K562 (cell line): ENCODE results near the gene SIRPA. TPM values are rescaled to one million over a fixed set of nuclear protein-coding genes. Genes with fewer than 3 reads are reported as not detected.

Experiments used
- ATAC-seq: fragments of 200-7000 bp; cut with Tn5 transposase; 3 replicates; pipeline ENCODE4 v1.9.1; 2020; ENCODE audit warnings: moderate library complexity
- BruUV-seq: library from RNA; stranded (reverse); fragments of 400-500 nt; replicated peaks from 2 replicates; lab custom pipeline; 2021; lab: Mats Ljungman, UMichigan
- CTCF ChIA-PET: fragments of 300-600 bp; formaldehyde crosslinking; extraction: SDS; loops from one replicate; lab custom pipeline; 2021; ENCODE audit warnings: low intra/inter-chr PET ratio; lab: Yijun Ruan, JAX
- POLR2A ChIA-PET: fragments of 300-600, 350-650 bp; sonication (Branson Sonifier 250); formaldehyde crosslinking; extraction: SDS; loops from one replicate; lab custom pipeline; 2021; ENCODE audit warnings: antibody characterized with exemption, inconsistent platforms; lab: Yijun Ruan, JAX
- DNase-seq, 4 experiments: peaks; one replicate each; pipeline versions ENCODE4 v3.0.0 to v3.0.0-alpha.2; 2011 to 2018; ENCODE audit warnings: low spot score in 3 of 4, mixed read lengths in 3 of 4; ENCODE audit errors: extremely low read depth in 1 of 4
- FAIRE-seq: peaks from 2 replicates; lab custom pipeline; 2011; peaks lifted over from hg19 to GRCh38; lab: Jason Lieb, UNC
- H2AFZ ChIP-seq: 2 replicates; pipeline ENCODE4 v1.6.0; 2011; ENCODE audit warnings: low read depth, low read length, control low read depth, inconsistent platforms
- H3K27ac ChIP-seq: fragments of 200-600 bp; 3 replicates; pipeline ENCODE4 v1.8.0; 2011; ENCODE audit warnings: low read depth, mild to moderate bottlenecking, control low read depth, inconsistent platforms, low read length, moderate library complexity, mixed read lengths; ENCODE audit errors: extremely low read depth
- H3K27me3 ChIP-seq, 2 experiments: fragments of 300-600 bp in 1 of 2; 2 replicates in 1 of 2; 3 replicates in 1 of 2; pipeline versions ENCODE4 v1.6.0 to v1.8.0; 2011; ENCODE audit warnings: inconsistent platforms in 2 of 2, low read length in 2 of 2, mild to moderate bottlenecking in 1 of 2, mixed read lengths in 1 of 2, moderate library complexity in 1 of 2; ENCODE audit not compliant: control insufficient read depth in 2 of 2, insufficient read depth in 2 of 2
- H3K36me3 ChIP-seq: fragments of 300-600 bp; 3 replicates; pipeline ENCODE4 v1.8.0; 2011; ENCODE audit warnings: mild to moderate bottlenecking, low read length, inconsistent platforms; ENCODE audit not compliant: control insufficient read depth, insufficient read depth
- H3K4me1 ChIP-seq, 2 experiments: fragments of 200-600 bp in 1 of 2; replicated peaks in 1 of 2; 2 replicates in 1 of 2; 3 replicates in 1 of 2; pipeline versions ENCODE4 v1.5.1 to v1.8.0; 2011; ENCODE audit warnings: inconsistent platforms in 2 of 2, low read length in 2 of 2, mild to moderate bottlenecking in 1 of 2, mixed read lengths in 1 of 2, moderate library complexity in 1 of 2; ENCODE audit not compliant: control insufficient read depth in 2 of 2, insufficient read depth in 2 of 2
- H3K4me2 ChIP-seq: 2 replicates; pipeline ENCODE4 v1.6.1; 2011; ENCODE audit warnings: low read length, control low read depth, inconsistent platforms, mixed read lengths; ENCODE audit not compliant: insufficient read depth
- H3K4me3 ChIP-seq: fragments of 200-600 bp; sonication (generic), shearing (Covaris generic); 2 replicates; pipeline ENCODE4 v1.5.1; 2016; ENCODE audit warnings: control low read depth, inconsistent platforms
- H3K79me2 ChIP-seq: fragments of 200-600 bp; 3 replicates; pipeline ENCODE4 v1.8.0; 2011; ENCODE audit warnings: low read length, inconsistent platforms; ENCODE audit not compliant: control insufficient read depth, insufficient read depth
- H3K9ac ChIP-seq, 2 experiments: 2 replicates each; pipeline versions ENCODE4 v1.6.0 to v1.6.1; 2011; ENCODE audit warnings: low read depth in 2 of 2, low read length in 2 of 2, control low read depth in 1 of 2, inconsistent platforms in 1 of 2, mild to moderate bottlenecking in 1 of 2, mixed read lengths in 1 of 2; ENCODE audit not compliant: insufficient read depth in 1 of 2
- H3K9me1 ChIP-seq: one replicate; pipeline ENCODE4 v1.6.0; 2011; ENCODE audit warnings: inconsistent platforms, mild to moderate bottlenecking, low read length, moderate library complexity; ENCODE audit not compliant: control insufficient read depth, insufficient read depth
- H3K9me3 ChIP-seq: replicated peaks from 2 replicates; pipeline ENCODE4 v1.5.1; 2011; ENCODE audit warnings: low read depth, low read length, inconsistent platforms; ENCODE audit not compliant: control insufficient read depth, insufficient read depth
- H4K20me1 ChIP-seq: replicated peaks from 2 replicates; pipeline ENCODE4 v1.6.1; 2011; ENCODE audit warnings: low read length, inconsistent platforms, mixed read lengths; ENCODE audit not compliant: control insufficient read depth, insufficient read depth
- MAFF ChIP-seq: IDR thresholded peaks from 2 replicates; pipeline ENCODE4 v1.6.1; 2012; ENCODE audit warnings: low read length, improper control_type of control experiment
- RNF2 ChIP-seq: sonication (generic); IDR thresholded peaks from 2 replicates; pipeline ENCODE4 v1.6.1; 2016
- WGBS: fragments of 100-300 bp; shearing (Covaris generic); methylation state at CpG from one replicate; pipeline ENCODE4 v1.1.6; 2016; ENCODE audit warnings: low coverage, mixed read lengths; ENCODE audit not compliant: insufficient coverage; ENCODE audit errors: missing lambda C conversion rate; 5-methylcytosine and 5-hydroxymethylcytosine counted together
- in situ Hi-C: fragments of 300-500 bp; cut with MboI; formaldehyde crosslinking; loops from 4 replicates; pipeline ENCODE4 v1.15.0; 2018; ENCODE audit warnings: inconsistent platforms, mixed read lengths
- intact Hi-C: fragments of 100-400 bp; cut with micrococcal nuclease; formaldehyde crosslinking; loops from 2 replicates; pipeline ENCODE4 v1.14.2; 2022
- polyA plus RNA-seq, 8 experiments: library from polyadenylated mRNA; depleted of rRNA in 4 of 8; stranded (reverse) in 5 of 8; unstranded in 3 of 8; fragments of >200 nt; fragmentation: Nextera tagmentation in 2 of 8; fragmentation: Illumina TruSeq in 1 of 8; extraction: Ambion mirVana in 2 of 8; extraction: Trizol in 1 of 8; gene quantifications; 2 replicates each; pipeline versions ENCODE4 v1.2.1 to v1.2.3, GENCODE V29; 2011 to 2014; ENCODE audit warnings: inconsistent platforms in 1 of 8, missing spikeins in 1 of 8
- total RNA-seq, 7 experiments: library from RNA; depleted of rRNA in 6 of 7; stranded (reverse); fragments of >200 nt in 6 of 7; fragmentation: Illumina TruSeq in 2 of 7; extraction: Trizol in 2 of 7; gene quantifications; 2 replicates each; pipeline versions ENCODE4 v1.2.1 to v1.2.3, GENCODE V29; 2011 to 2021; ENCODE audit warnings: low replicate concordance in 1 of 7
- TF ChIP-seq, protein P1 (sequence below): IDR thresholded peaks from 2 replicates; pipeline ENCODE4 v1.6.1; 2016; ENCODE audit warnings: missing genetic modification characterization, missing compliant biosample characterization

SIRPA gene
- total and polyA plus RNA-seq, 9 of the 15 experiments (the other 6 are each of a cell fraction or from before 2014, with no cell fraction given): 0.01 to 0.40 (median 0.11) TPM; not detected in 2

DNA sequence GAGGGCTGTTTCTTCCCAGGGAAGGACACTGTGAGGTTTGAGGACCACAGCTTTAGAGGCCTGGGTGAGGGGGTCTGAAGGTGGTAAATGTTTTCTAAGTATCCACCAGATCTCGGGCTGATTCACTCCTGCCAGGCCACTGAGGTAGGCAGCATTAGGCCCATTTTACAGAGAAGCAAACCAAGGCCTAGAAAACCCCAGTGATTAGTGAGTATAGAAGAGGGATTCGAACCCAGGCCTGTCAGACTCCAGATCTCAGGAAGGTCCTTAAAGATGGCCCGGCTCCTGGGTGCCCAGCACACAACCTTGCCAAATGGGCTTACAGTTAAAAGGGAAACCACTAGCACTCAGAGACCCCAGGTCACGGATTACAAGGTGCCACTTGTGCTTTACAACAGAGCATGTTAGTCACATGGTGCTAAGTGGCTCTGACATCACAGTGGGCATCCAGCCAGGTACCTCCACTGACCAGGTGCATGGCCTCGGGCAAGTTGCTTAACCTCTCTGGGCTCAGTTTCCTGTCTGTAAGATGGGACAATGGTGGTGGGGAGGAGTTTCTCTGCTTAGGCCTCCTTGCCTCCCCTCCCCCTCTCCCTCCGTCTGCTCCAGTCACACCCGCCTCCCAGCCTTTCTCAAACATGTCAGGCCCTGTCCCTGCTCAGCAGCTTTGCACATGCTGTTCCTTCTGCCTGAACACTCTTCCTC is 18.8 kb upstream of the SIRPA start:
- Histone ChIP-seq H3K9ac (no peak overlapping the region), H3K27ac (no peak overlapping the region), H4K20me1 (no peaks in the 10 kb centered on the region), H3K4me1 (no peaks in the 10 kb centered on the region), H3K9me1 (no peaks in the 10 kb centered on the region), H3K79me2 (no peaks in the 10 kb centered on the region), H2AFZ (no peak overlapping the region), H3K4me3 (no peak overlapping the region), H3K4me2 (no peak overlapping the region), H3K36me3 (no peaks in the 10 kb centered on the region), H3K27me3 (peaks cover 0 to 6% of the 10 kb centered on the region in 2 experiments; a peak in 2 of 5 replicates), H3K9me3 (no peaks in the 10 kb centered on the region)
- ChIA-PET POLR2A (no interaction called here), CTCF (no interaction called here)
- TF ChIP-seq, protein P1, sequence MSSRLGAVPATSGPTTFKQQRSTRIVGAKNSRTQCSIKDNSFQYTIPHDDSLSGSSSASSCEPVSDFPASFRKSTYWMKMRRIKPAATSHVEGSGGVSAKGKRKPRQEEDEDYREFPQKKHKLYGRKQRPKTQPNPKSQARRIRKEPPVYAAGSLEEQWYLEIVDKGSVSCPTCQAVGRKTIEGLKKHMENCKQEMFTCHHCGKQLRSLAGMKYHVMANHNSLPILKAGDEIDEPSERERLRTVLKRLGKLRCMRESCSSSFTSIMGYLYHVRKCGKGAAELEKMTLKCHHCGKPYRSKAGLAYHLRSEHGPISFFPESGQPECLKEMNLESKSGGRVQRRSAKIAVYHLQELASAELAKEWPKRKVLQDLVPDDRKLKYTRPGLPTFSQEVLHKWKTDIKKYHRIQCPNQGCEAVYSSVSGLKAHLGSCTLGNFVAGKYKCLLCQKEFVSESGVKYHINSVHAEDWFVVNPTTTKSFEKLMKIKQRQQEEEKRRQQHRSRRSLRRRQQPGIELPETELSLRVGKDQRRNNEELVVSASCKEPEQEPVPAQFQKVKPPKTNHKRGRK (tag): no peak
- no peak for TF ChIP-seq MAFF
- no peak for TF ChIP-seq RNF2
- intact Hi-C loops: no loop called here
- no peak for DNase-seq
- WGBS: 5% methylated on average over 4 of the region's 7 CpGs
- FAIRE-seq: no peak
- ATAC-seq: no peak
- BruUV-seq: no TSS peak
- in situ Hi-C loops: no loop called here
